ENCODE data around the gene CLDN7.

The CLDN7 gene

DNA sequence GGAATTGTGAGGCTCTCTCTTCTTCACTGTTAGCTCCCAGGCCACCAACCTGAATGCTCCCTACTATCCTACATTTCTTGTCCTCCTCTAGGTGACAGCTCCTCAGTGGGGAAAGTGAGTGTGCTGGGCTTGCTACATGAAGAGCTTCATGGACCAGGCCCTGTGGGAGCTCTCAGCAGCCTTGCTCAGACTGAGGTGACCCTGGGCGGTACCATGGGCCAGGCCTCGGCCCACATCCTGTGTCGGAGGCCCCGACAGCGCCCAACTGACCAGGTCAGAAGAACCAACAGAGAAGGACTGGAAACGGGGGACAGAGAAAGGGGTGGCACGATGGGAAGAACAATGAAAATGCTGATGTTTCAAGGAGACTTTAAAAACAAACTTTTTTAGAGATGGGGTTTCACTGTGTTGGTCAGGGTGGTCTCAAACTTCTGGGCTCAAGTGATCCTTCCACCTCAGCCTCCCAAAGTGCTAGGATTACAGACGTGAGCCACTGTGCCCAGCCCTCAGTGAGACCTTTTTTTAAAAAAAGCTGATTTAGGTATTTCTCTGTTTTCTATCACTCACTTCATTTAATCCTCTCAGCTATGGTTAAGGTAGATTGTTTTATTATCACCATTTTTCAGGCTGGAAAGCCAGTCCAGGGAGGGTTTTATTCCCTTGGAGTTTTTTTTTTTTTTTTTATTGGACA is 5.4 kb downstream of the CLDN7 start:
- no peak for DNase-seq (ENCODE audit: low read depth)
- H3K4me3 ChIP-seq (ENCODE audit: control insufficient read depth, low read depth, low read length) = no peak overlapping the region
- TF ChIP-seq, protein P1, sequence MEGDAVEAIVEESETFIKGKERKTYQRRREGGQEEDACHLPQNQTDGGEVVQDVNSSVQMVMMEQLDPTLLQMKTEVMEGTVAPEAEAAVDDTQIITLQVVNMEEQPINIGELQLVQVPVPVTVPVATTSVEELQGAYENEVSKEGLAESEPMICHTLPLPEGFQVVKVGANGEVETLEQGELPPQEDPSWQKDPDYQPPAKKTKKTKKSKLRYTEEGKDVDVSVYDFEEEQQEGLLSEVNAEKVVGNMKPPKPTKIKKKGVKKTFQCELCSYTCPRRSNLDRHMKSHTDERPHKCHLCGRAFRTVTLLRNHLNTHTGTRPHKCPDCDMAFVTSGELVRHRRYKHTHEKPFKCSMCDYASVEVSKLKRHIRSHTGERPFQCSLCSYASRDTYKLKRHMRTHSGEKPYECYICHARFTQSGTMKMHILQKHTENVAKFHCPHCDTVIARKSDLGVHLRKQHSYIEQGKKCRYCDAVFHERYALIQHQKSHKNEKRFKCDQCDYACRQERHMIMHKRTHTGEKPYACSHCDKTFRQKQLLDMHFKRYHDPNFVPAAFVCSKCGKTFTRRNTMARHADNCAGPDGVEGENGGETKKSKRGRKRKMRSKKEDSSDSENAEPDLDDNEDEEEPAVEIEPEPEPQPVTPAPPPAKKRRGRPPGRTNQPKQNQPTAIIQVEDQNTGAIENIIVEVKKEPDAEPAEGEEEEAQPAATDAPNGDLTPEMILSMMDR (IDR thresholded peaks at IDR 0.05; ENCODE audit: control insufficient read depth, insufficient read depth, low read depth, low read length, missing control alignments) = no peak

DNA sequence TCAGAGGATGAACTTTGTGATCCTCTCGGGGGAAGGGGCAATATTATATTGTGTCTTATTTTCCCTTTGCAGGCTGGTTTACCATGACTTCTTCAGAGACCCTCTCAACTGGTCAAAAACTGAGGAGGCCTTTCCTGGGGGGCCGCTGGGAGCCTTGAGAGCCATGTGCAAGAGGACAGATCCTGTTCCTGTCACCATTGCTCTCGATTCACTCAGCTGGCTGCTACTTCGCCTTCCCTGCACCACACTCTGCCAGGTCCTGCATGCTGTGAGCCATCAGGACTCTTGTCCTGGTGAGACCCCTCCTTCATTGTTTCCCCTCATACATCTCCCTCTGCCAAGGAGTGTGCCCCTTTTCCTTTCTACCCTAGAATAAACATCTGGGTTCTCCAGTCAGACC is 7.8 kb downstream of the CLDN7 start:
- no peak for DNase-seq (ENCODE audit: low read depth)
- TF ChIP-seq, protein P1 (IDR thresholded peaks at IDR 0.05; ENCODE audit: control insufficient read depth, insufficient read depth, low read depth, low read length, missing control alignments) = no peak
- H3K4me3 ChIP-seq (ENCODE audit: control insufficient read depth, low read depth, low read length) = no peak overlapping the region

DNA sequence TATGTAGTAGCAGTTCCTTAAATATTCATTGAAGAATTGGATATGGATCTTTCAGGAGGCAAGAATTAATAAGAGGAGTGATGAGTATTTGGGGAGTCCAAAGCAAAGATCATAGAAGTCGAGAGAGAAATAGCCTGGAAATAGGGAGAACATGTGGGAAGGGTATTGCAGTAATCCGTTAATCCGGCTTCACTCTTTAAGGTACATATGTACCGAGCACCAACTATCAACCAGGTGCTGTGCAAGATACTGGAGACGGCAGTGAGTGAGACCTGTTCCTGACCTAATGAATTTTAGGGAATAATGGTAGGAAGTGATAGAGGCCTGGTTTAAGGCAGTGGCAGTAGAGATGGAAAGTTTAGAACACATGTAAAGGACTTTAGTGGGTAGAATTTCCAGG is 9.2 kb downstream of the CLDN7 start:
- DNase-seq (ENCODE audit: low read depth) = no peak
- TF ChIP-seq, protein P1 (IDR thresholded peaks at IDR 0.05; ENCODE audit: control insufficient read depth, insufficient read depth, low read depth, low read length, missing control alignments) = no peak
- H3K4me3 ChIP-seq (ENCODE audit: control insufficient read depth, low read depth, low read length) = peak overlapping the region; percentile 79

DNA sequence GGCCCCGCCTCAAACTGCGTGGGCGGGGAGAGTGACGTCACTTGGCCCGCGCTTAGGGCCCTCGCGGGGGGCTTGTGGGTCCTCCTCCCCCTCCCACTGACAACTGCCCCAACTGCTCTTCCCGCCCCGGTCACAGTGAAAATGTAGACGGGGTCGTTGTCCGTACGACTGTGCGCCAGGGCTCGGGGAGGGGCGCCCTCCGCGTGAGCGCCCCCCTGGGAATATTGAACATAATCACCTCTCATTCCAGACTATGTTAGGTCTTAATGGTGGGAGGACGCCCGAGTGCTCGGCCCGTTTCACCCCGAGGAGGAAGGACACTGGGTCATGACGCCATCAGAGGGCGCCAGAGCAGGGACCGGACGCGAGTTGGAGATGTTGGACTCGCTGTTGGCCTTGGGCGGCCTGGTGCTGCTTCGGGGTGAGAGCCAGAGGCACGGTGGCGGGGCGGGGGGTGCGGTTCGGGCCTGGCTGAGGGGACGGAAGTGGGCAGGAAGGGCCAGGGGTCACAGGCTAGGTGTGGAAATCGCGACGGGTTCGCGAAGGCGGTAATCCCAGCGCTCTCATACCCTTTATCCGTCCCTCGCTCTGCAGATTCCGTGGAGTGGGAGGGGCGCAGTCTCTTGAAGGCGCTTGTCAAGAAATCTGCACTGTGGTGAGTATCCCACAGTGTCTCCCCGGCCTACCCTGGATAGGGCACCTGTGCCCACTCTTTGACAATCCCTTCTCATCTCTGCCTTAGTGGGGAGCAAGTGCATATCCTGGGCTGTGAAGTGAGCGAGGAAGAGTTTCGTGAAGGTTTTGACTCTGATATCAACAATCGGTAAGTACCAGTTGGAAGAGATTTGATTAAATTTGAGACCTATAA is 9.9 kb downstream of the CLDN7 start, which contains the start of gene ELP5:
Gene ELP5 (plus strand): TSS at position 40 of the 868 bp plus-strand sequence. CDS start 336 bp downstream, at position 376.
- H3K4me3 ChIP-seq (ENCODE audit: control insufficient read depth, low read depth, low read length) = peak within 1 kb of the TSS; percentile 79
- peak; percentile 75 for DNase-seq (ENCODE audit: low read depth)
- TF ChIP-seq, protein P1 (IDR thresholded peaks at IDR 0.05; ENCODE audit: control insufficient read depth, insufficient read depth, low read depth, low read length, missing control alignments) = peak; percentile 29

DNA sequence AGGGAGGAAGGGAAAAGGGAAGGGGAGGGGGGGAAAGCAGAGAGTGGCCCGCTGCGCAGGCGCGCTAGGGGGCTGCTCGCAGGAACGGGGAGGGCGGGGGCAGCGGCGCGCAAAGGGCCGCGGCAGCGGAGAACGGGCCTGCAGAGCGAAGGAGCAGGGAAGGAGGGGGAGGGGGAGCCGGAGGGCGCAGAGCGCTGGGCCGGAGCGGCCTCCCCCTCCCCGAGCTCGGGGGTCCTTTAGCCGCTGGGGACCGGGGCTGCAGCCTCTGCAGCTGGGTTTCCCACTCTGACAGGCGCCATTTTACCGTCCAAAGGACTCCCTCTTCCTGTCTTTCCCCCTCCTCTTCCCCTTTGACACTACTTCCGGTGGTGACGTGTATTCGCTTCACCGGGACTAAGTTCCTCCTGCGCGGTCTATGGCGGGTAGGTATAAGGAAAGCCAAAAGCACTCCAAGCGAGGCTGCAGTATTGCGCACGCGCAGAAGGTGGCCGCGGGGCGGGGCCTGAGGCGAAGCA is 10.6 kb downstream of the CLDN7 start, which contains the start of gene CTDNEP1:
Gene CTDNEP1 (minus strand): TSS at position 74 of the 515 bp plus-strand sequence. CDS start 438 bp downstream, outside the sequence.
- TF ChIP-seq, protein P1 (IDR thresholded peaks at IDR 0.05; ENCODE audit: control insufficient read depth, insufficient read depth, low read depth, low read length, missing control alignments) = no peak
- peak within 1 kb of the TSS; percentile 79 for H3K4me3 ChIP-seq (ENCODE audit: control insufficient read depth, low read depth, low read length)
- peak; percentile 99 for DNase-seq (ENCODE audit: low read depth)

Data from AG09309 (cell line).